Activated CD8-positive, alpha-beta memory T cell treated with anti-CD3 and anti-CD28 coated beads, Interleukin-2, amount 10 ng/mL, durations not matched to agents 7 days and 5 days (primary cell): ENCODE measurements around the gene FMR1NB. TPM values are rescaled to one million over a fixed set of nuclear protein-coding genes. Genes with fewer than 3 reads are reported as not detected.

Source experiments
- ATAC-seq: fragments of 150-1000 bp; cut with Tn5 transposase; one replicate; pipeline ENCODE4 v1.10.0; 2021; ENCODE audit warnings: moderate library complexity
- CTCF ChIA-PET: fragments of 350-600 bp; sonication (Branson Sonifier 250); formaldehyde crosslinking; loops from one replicate; lab custom pipeline; 2021; ENCODE audit warnings: antibody characterized with exemption; lab: Charles Lee
- DNase-seq: peaks from one replicate; pipeline ENCODE4 v3.0.0-alpha.2; 2020
- H3K27ac Mint-ChIP-seq: one replicate; pipeline ENCODE4 v1.8.0; 2021; ENCODE audit warnings: mild to moderate bottlenecking, mixed read lengths
- H3K27me3 Mint-ChIP-seq: one replicate; pipeline ENCODE4 v1.8.0; 2021; ENCODE audit warnings: mixed read lengths
- H3K36me3 Mint-ChIP-seq: one replicate; pipeline ENCODE4 v1.8.0; 2021; ENCODE audit warnings: mild to moderate bottlenecking, mixed read lengths
- H3K4me1 Mint-ChIP-seq: one replicate; pipeline ENCODE4 v1.8.0; 2021; ENCODE audit warnings: mixed read lengths
- H3K4me3 Mint-ChIP-seq: one replicate; pipeline ENCODE4 v1.8.0; 2021; ENCODE audit warnings: mild to moderate bottlenecking, moderate library complexity, mixed read lengths
- H3K9me3 Mint-ChIP-seq: one replicate; pipeline ENCODE4 v1.8.0; 2022; ENCODE audit warnings: low read depth, mixed read lengths
- total RNA-seq, 2 experiments: library from RNA; stranded (reverse); gene quantifications; one replicate each; pipeline ENCODE4 v1.2.3, GENCODE V29; 2021

Gene FMR1NB
- total RNA-seq, 2 experiments from 2014 or later = not detected

DNA sequence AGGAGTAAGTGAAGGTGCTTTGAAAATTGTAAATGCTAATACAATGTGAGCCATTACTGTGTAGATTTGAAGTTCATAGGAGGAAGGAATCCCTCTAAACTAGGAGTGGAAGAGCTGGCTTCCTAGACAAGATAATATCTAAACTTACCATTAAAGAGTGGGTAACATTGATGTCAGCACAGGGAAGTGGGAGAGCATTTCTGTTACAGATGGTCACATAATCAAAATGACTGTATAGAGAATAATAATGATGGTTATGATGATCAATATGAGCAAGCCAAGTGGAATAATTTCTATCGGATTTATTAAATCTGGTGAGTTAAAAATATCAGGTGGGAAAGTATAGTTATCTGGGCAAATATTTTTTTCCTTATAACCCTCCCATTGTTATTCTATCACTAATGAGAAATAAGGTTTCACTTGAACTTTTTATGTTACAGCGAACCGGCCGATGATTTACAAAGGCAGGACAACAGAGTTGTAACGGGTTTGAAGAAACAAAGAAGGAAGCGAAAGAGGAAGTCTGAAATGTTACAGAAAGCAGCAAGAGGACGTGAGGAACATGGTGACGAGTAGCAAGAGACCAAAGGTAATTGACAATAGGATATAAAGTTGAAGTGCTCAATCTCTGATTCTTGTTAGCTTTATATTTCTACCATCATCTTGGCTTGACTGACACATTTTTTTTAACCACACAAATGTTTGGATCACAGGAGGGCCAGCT lies 43.5 kb downstream of the FMR1NB start:
- Mint-ChIP-seq H3K9me3 (no peaks in the 10 kb centered on the region), H3K27me3 (no peaks in the 10 kb centered on the region)

DNA sequence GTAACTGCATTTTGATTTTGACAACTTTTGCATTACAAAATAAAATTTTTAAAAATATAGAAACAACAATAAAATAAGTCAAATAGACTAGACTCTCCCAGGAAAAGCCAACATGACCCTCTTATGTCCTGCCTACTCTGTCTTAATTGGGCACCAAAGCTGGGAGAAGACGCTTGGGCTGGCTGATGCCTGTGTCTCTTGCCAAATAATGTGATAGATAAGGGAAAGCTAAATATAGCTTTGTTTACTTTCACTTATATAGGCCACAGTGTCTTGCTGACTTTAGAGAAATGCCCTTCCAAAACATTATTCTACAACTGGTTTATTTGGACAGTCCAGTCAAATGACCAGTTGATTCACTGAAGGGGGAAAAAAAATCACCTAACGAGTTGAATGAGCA lies 54.2 kb downstream of the FMR1NB start:
- Mint-ChIP-seq H3K36me3 (no peaks in the 10 kb centered on the region), H3K4me1 (no peaks in the 10 kb centered on the region), H3K9me3 (no peaks in the 10 kb centered on the region), H3K4me3 (no peak overlapping the region), H3K27me3 (no peaks in the 10 kb centered on the region), H3K27ac (no peak overlapping the region)
- DNase-seq (no peak), ATAC-seq (no peak)
- CTCF ChIA-PET = no interaction called here

More for the DNA sequence above, 43.5 kb downstream of the FMR1NB start:
- no peaks in the 10 kb centered on the region for H3K4me1 Mint-ChIP-seq
- CTCF ChIA-PET = no interaction called here
- H3K27ac Mint-ChIP-seq = no peak overlapping the region
- no peak for DNase-seq
- no peak overlapping the region for H3K4me3 Mint-ChIP-seq
- no peak for ATAC-seq
- no peaks in the 10 kb centered on the region for H3K36me3 Mint-ChIP-seq

DNA sequence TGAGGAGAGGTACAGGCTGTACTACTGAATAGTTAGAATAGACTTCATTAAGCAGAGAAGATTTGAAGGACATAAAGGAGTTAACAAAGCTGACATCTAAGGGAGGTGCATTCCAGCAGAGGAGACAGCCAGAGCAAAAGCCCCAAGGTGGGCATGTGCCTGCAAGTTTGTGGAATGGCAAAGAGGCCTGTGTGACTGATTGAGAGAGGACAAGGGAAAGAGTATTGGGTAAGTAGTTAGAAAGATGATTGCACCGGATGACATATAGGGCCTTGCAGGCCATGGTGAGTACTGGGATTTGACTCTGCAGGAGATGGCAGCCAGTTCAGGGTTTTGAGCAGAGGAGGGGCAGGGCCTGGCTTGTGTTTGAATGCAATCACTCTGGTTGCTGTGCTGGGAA lies 55.9 kb downstream of the FMR1NB start:
- H3K27ac Mint-ChIP-seq = no peak overlapping the region
- CTCF ChIA-PET = no interaction called here
- no peaks in the 10 kb centered on the region for H3K4me1 Mint-ChIP-seq
- no peaks in the 10 kb centered on the region for H3K27me3 Mint-ChIP-seq
- no peak for DNase-seq
- H3K4me3 Mint-ChIP-seq = no peak overlapping the region
- no peak for ATAC-seq
- H3K36me3 Mint-ChIP-seq = no peaks in the 10 kb centered on the region
- H3K9me3 Mint-ChIP-seq = no peaks in the 10 kb centered on the region

DNA sequence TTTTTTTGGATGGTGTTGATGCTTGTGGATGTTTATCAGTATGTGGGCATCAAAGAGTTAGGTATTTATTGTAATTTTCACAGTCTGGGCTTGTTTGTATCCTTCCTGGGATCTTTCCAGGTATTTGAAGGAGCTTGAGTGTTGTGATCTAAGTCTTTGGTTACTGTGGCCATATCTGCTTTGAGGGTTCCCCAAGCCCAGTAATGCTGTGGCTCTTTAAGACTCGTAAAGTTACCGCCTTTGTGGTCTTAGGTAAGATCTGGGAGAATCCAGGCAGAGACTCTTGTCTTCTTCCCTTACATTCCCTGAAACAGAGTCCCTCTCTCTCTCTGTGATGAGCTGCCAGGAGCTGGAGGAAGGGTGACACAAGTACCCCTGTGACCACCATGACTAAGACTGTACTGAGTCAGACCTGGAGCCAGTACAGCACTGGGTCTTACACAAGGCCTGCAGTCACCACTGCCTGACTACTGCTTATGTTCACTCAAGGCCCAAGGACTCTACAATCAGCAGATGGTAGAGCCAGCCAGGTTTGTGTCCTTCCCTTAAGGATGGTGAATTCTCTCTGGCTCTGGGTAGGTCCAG lies 62.2 kb downstream of the FMR1NB start:
- CTCF ChIA-PET = no interaction called here
- Mint-ChIP-seq H3K27me3 (no peaks in the 10 kb centered on the region), H3K4me1 (no peaks in the 10 kb centered on the region), H3K36me3 (no peaks in the 10 kb centered on the region), H3K9me3 (no peaks in the 10 kb centered on the region), H3K4me3 (no peak overlapping the region), H3K27ac (no peak overlapping the region)
- DNase-seq (no peak), ATAC-seq (no peak)

DNA sequence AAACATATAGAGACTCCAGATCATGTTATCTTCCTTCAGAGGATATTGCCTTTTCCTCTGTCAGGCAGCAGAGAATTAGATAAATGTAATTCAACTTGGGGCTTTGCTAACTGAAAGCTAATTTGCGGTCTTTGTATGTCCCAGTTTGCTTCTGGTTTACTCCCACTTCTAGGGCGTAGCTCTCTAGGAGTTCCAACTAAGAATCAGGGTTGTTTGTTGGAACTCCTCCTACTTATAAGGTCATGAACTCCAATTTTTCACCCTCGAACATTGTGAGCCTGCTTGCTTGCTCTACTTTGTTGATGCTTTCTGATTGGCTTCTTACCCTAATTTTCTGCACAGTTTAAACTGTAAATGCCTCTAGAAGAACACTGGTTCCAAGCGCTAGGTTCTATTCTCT lies 66.1 kb downstream of the FMR1NB start:
- DNase-seq (no peak), ATAC-seq (no peak)
- no peaks in the 10 kb centered on the region for H3K36me3 Mint-ChIP-seq
- H3K4me1 Mint-ChIP-seq = no peaks in the 10 kb centered on the region
- no peak overlapping the region for H3K27ac Mint-ChIP-seq
- no peaks in the 10 kb centered on the region for H3K9me3 Mint-ChIP-seq
- CTCF ChIA-PET = no interaction called here
- no peak overlapping the region for H3K4me3 Mint-ChIP-seq
- H3K27me3 Mint-ChIP-seq = no peaks in the 10 kb centered on the region

DNA sequence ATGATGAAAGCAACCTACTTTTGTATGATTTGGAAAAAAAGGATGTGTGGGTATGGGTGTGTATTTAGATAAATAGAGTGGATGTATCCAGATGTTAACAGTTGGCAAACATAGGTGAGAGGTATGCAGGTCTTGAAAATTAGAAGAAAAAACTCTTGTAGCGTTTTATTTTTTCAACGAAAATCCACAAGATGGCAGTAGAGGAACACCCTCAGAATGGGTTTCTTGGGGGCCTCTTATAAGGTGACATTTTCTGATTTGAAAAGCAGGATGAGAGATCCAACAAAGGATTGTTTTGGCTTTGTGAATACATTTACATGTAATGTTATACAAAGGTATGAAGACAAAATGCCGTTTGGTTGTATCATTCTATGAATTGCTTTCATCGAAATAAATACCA lies 68.3 kb downstream of the FMR1NB start:
- DNase-seq (no peak), ATAC-seq (no peak)
- Mint-ChIP-seq H3K4me1 (no peaks in the 10 kb centered on the region), H3K36me3 (no peaks in the 10 kb centered on the region), H3K27me3 (no peaks in the 10 kb centered on the region), H3K9me3 (no peaks in the 10 kb centered on the region), H3K27ac (no peak overlapping the region), H3K4me3 (no peak overlapping the region)
- CTCF ChIA-PET = no interaction called here

DNA sequence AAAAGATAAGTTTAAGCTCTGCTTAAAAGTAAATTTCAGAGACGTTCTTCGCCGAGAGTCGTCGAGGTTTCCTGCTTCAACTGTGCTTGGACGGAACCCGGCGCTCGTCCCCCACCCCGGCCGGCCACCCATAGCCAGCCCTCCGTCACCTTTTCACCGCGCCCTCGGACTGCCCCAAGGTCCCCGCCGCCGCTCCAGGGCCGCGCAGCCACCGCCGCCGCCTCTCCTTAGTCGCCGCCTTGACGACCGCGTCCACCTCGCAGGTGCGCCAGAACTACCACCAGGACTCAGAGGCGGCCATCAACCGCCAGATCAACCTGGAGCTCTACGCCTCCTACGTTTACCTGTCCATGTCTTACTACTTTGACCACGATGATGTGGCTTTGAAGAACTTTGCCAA lies 70.8 kb downstream of the FMR1NB start:
- Mint-ChIP-seq H3K4me3 (no peak overlapping the region), H3K4me1 (no peaks in the 10 kb centered on the region), H3K27ac (no peak overlapping the region), H3K27me3 (no peaks in the 10 kb centered on the region), H3K9me3 (no peaks in the 10 kb centered on the region), H3K36me3 (no peaks in the 10 kb centered on the region)
- CTCF ChIA-PET = no interaction called here
- DNase-seq = no peak
- no peak for ATAC-seq

DNA sequence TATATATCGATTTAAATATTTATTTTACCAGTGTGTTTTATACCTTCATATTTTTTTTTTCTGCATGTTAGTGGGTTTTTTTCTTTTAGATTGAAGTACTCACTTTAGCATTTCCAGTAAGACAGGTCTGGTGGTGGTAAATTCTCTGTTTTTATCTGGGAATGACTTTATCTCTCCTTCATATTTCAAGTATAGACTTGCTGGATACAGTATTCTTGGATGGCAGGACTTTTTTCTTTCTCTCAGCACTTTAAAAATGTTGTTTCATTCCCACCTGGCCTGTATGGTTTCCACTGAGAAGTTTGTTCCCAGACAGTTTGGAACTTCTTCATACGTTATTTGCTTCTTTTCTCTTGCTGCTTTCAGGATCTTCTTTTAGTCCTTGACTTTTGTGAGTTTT lies 86.1 kb downstream of the FMR1NB start:
- CTCF ChIA-PET = no interaction called here
- ATAC-seq (no peak), DNase-seq (no peak)
- no peaks in the 10 kb centered on the region for H3K27me3 Mint-ChIP-seq
- no peak overlapping the region for H3K4me3 Mint-ChIP-seq
- H3K9me3 Mint-ChIP-seq = no peaks in the 10 kb centered on the region
- H3K27ac Mint-ChIP-seq = no peak overlapping the region
- no peaks in the 10 kb centered on the region for H3K4me1 Mint-ChIP-seq
- H3K36me3 Mint-ChIP-seq = no peaks in the 10 kb centered on the region

DNA sequence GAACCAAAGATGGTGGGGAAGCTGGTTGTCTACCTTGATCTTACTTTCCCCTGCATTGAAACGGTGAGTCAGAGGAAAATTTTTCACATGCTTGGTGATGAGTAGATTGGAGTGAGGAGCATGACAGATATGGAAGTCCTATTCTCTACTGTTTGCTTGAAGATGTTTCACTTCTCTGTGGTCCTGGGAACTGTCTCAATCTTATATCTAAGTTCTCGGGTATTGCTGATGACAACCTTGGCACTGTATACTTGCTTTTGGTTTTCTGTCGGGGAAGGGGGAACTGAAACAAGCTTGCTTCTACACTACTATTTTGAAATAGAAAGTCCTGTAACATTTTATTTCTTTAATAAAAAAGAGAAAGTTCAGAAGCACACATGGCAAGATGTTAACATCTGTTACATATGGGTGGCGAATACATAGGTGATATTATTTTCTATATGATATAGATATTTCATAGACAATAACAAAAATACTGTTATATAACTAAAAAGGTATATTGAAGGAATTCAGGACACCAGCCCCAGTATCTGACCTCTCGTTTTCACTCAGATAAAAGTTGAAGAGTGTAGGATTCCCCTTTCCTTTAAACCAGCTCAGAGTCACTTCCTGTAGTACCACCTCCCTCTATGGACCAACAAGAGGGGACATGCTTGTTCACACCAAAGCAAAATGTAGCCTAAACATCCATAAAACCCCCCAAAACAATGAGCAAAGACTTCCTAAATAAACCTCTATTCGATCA lies 88.8 kb downstream of the FMR1NB start:
- DNase-seq (no peak), ATAC-seq (no peak)
- Mint-ChIP-seq H3K4me1 (no peaks in the 10 kb centered on the region), H3K4me3 (no peak overlapping the region), H3K9me3 (no peaks in the 10 kb centered on the region), H3K36me3 (no peaks in the 10 kb centered on the region), H3K27ac (no peak overlapping the region), H3K27me3 (no peaks in the 10 kb centered on the region)
- CTCF ChIA-PET = no interaction called here

DNA sequence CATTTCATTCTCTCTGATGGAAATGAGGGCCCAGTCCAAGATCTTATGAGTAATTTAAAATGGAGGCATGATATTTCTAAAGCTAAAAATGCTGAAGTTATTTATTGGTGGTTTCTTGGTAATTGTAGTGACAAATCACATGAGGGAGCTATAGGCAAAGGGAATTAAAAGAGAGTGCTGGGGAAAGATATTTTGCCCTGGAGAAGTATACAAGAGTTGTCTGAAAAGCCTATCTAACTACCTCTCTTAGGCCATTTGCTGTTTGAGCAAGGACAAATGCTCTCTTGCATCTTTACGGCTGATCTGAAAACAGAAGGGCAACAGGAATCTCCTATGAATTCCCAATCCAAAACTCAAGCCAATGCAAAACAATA lies 89.4 kb downstream of the FMR1NB start:
- Mint-ChIP-seq H3K9me3 (no peaks in the 10 kb centered on the region), H3K27me3 (no peaks in the 10 kb centered on the region), H3K27ac (no peak overlapping the region), H3K4me3 (no peak overlapping the region), H3K4me1 (no peaks in the 10 kb centered on the region), H3K36me3 (no peaks in the 10 kb centered on the region)
- no peak for DNase-seq
- no peak for ATAC-seq
- CTCF ChIA-PET = no interaction called here

Other genes starting within 250 kb of the FMR1NB start
- gene FMR1, start 69.4 kb upstream of the FMR1NB start, total RNA-seq = 10 to 100 TPM; 50.4 to 55.1 TPM